ENCODE data around the gene CHST12.

The CHST12 gene

DNA sequence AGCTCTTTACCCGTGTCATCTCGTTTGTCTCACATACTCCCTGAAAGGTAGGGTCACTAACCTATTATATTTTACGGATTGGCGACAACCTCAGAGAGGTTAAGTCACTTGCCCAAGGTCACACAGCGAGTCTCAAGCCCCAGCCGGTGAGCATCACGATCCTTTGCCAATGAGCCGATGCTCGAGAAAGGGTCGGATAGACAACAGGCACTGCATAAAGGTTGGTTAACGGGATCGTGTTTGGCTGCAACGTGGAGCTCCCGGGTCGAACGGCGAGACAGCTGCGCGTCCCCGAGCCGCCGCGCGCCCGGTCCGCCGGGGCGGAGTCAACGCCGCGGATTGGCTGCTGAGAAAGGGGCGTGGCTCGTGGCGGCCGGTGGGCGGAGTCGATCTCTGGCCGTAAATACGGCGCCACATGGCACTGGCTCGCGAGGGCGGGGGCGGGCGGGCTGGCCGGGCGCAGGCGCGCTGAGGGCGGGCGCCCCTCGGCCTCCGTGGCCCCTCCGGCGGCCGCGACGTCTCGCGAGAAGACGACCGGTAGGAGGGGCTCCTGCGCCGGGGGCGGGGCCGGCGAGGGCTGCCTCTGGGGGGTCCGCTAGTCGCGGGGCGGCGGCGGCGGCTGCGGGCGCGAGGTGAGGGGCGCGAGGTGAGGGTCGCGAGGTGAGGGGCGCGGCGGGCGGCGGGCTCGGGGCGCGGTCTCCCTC is at the start of gene CHST12:
Gene CHST12, plus strand, starts transcription at position 598 of the 704 bp plus-strand sequence. CDS start 29,029 bp downstream, outside the sequence.
- Histone ChIP-seq H3K27me3 (ENCODE audit: control insufficient read depth in 1 of 2, insufficient read depth in 2 of 2, low read length in 2 of 2) (no peaks in the 10 kb centered on the region), H3K4me3 (ENCODE audit: low read depth in 1 of 2, low read length in 2 of 2) (peak within 1 kb of the TSS; percentile 80 to 85), H3K27ac (ENCODE audit: low read depth, low read length) (no peak within 1 kb of the TSS), H3K4me1 (ENCODE audit: control insufficient read depth in 1 of 2, insufficient read depth in 2 of 2, low read length in 2 of 2) (peaks cover 17 to 38% of the 10 kb centered on the region in 2 donors), H3K36me3 (ENCODE audit: control insufficient read depth in 1 of 2, insufficient read depth in 2 of 2, low read length in 2 of 2) (no peaks in the 10 kb centered on the region), H3K9ac (ENCODE audit: low read depth in 1 of 2, low read length in 2 of 2) (peak within 1 kb of the TSS; percentile 62 to 72), H3K9me3 (ENCODE audit: control insufficient read depth in 1 of 2, low read length in 2 of 2) (no peaks in the 10 kb centered on the region)

- H3K9ac ChIP-seq (ENCODE audit: low read depth in 1 of 2, low read length in 2 of 2): peak overlapping the region; percentile 87 to 91
- H3K4me3 ChIP-seq (ENCODE audit: low read depth in 1 of 2, low read length in 2 of 2): peak overlapping the region; percentile 92 to 96
- no peaks in the 10 kb centered on the region for H3K9me3 ChIP-seq (ENCODE audit: control insufficient read depth in 1 of 2, low read length in 2 of 2)
- H3K36me3 ChIP-seq (ENCODE audit: control insufficient read depth in 1 of 2, insufficient read depth in 2 of 2, low read length in 2 of 2): peaks cover 0 to 9% of the 10 kb centered on the region in 2 donors
- no peaks in the 10 kb centered on the region for H3K27me3 ChIP-seq (ENCODE audit: control insufficient read depth in 1 of 2, insufficient read depth in 2 of 2, low read length in 2 of 2)
- peaks cover 19 to 24% of the 10 kb centered on the region in 2 donors for H3K4me1 ChIP-seq (ENCODE audit: control insufficient read depth in 1 of 2, insufficient read depth in 2 of 2, low read length in 2 of 2)
- H3K27ac ChIP-seq (ENCODE audit: low read depth, low read length): peak overlapping the region; percentile 99
Measured at GRCh38 chr7:2353936-2354185, 49.5 kb upstream of the CHST12 start.

GRCh38 chr7:2354186-2354938 is 49.0 kb upstream of the CHST12 start, which contains the start of gene EIF3B:
Gene EIF3B, plus strand, starts transcription at chr7:2354827. Its CDS starts 95 bp downstream, at chr7:2354922.
- Histone ChIP-seq H3K27ac (ENCODE audit: low read depth, low read length) (peak within 1 kb of the TSS; percentile 99), H3K36me3 (ENCODE audit: control insufficient read depth in 1 of 2, insufficient read depth in 2 of 2, low read length in 2 of 2) (peaks cover 2 to 14% of the 10 kb centered on the region in 2 donors), H3K4me3 (ENCODE audit: low read depth in 1 of 2, low read length in 2 of 2) (peak within 1 kb of the TSS; percentile 92 to 96), H3K9me3 (ENCODE audit: control insufficient read depth in 1 of 2, low read length in 2 of 2) (no peaks in the 10 kb centered on the region), H3K4me1 (ENCODE audit: control insufficient read depth in 1 of 2, insufficient read depth in 2 of 2, low read length in 2 of 2) (peaks cover 19 to 28% of the 10 kb centered on the region in 2 donors), H3K27me3 (ENCODE audit: control insufficient read depth in 1 of 2, insufficient read depth in 2 of 2, low read length in 2 of 2) (no peaks in the 10 kb centered on the region), H3K9ac (ENCODE audit: low read depth in 1 of 2, low read length in 2 of 2) (peak within 1 kb of the TSS; percentile 87 to 91)

DNA sequence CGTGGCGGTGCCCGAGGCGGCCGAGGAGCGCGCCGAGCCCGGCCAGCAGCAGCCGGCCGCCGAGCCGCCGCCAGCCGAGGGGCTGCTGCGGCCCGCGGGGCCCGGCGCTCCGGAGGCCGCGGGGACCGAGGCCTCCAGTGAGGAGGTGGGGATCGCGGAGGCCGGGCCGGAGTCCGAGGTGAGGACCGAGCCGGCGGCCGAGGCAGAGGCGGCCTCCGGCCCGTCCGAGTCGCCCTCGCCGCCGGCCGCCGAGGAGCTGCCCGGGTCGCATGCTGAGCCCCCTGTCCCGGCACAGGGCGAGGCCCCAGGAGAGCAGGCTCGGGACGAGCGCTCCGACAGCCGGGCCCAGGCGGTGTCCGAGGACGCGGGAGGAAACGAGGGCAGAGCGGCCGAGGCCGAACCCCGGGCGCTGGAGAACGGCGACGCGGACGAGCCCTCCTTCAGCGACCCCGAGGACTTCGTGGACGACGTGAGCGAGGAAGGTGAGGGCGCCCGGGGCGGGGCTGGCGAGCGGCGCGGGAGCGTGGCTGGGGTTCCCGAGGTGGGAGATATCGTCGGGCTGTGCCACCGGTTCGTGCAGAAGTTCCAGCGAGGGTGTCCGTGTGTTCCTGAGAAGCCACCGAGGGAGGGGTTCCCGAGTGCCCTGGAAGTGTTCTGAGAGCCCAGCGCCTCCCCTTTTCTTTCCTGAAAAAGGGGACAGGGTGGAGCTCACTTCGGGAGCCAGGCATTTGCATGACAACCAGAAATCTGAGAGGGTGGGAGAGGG is 48.3 kb upstream of the CHST12 start:
- peak overlapping the region; percentile 92 to 96 for H3K4me3 ChIP-seq (ENCODE audit: low read depth in 1 of 2, low read length in 2 of 2)
- peak overlapping the region; percentile 78 to 85 for H3K9ac ChIP-seq (ENCODE audit: low read depth in 1 of 2, low read length in 2 of 2)
- H3K4me1 ChIP-seq (ENCODE audit: control insufficient read depth in 1 of 2, insufficient read depth in 2 of 2, low read length in 2 of 2): peaks cover 19 to 28% of the 10 kb centered on the region in 2 donors
- H3K9me3 ChIP-seq (ENCODE audit: control insufficient read depth in 1 of 2, low read length in 2 of 2): no peaks in the 10 kb centered on the region
- no peaks in the 10 kb centered on the region for H3K27me3 ChIP-seq (ENCODE audit: control insufficient read depth in 1 of 2, insufficient read depth in 2 of 2, low read length in 2 of 2)
- peaks cover 8 to 19% of the 10 kb centered on the region in 2 donors for H3K36me3 ChIP-seq (ENCODE audit: control insufficient read depth in 1 of 2, insufficient read depth in 2 of 2, low read length in 2 of 2)
- no peak overlapping the region for H3K27ac ChIP-seq (ENCODE audit: low read depth, low read length)

DNA sequence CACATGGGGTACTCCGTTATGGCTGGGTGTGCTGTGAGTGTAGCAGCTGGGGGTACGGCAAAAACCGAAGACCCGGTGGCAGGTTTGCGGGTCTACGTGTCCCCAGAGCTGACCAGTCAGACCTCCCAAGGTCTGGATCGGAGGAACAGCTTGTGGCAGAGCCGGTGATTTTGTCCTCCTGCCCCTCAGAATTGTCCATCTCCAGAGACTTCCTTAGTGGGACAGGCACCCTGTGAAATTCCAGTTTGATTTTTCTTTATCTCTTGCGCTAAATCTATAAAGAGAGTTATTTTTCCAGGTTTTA is 47.8 kb upstream of the CHST12 start:
- Histone ChIP-seq H3K27me3 (ENCODE audit: control insufficient read depth in 1 of 2, insufficient read depth in 2 of 2, low read length in 2 of 2) (no peaks in the 10 kb centered on the region), H3K36me3 (ENCODE audit: control insufficient read depth in 1 of 2, insufficient read depth in 2 of 2, low read length in 2 of 2) (peaks cover 8 to 21% of the 10 kb centered on the region in 2 donors), H3K27ac (ENCODE audit: low read depth, low read length) (no peak overlapping the region), H3K9ac (ENCODE audit: low read depth in 1 of 2, low read length in 2 of 2) (peak overlapping the region; percentile 78 to 85), H3K9me3 (ENCODE audit: control insufficient read depth in 1 of 2, low read length in 2 of 2) (no peaks in the 10 kb centered on the region), H3K4me1 (ENCODE audit: control insufficient read depth in 1 of 2, insufficient read depth in 2 of 2, low read length in 2 of 2) (peaks cover 19 to 28% of the 10 kb centered on the region in 2 donors), H3K4me3 (ENCODE audit: low read depth in 1 of 2, low read length in 2 of 2) (peak overlapping the region; percentile 92 to 96)

DNA sequence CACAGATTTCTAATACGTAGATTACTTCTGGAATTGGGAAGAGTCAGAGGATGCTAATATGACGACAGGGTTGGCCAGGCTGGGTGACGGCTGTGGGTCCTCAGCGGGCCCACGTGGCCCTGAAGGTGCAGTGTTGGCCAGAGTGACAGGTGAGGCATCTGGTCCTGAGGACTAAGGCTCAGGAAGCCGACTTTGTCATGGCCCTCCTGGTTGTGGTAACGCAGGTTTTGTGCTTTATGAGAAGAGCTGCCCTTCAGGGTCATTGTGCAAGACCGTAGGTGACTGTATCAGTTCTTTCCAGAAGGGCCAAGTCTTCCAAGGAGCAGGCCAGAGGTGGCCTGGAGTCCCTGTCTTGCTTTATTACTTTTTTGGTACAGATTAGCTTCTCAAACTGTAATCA is 46.2 kb upstream of the CHST12 start:
- no peak overlapping the region for H3K27ac ChIP-seq (ENCODE audit: low read depth, low read length)
- H3K36me3 ChIP-seq (ENCODE audit: control insufficient read depth in 1 of 2, insufficient read depth in 2 of 2, low read length in 2 of 2): peaks cover 11 to 30% of the 10 kb centered on the region in 2 donors
- H3K9me3 ChIP-seq (ENCODE audit: control insufficient read depth in 1 of 2, low read length in 2 of 2): no peaks in the 10 kb centered on the region
- H3K4me3 ChIP-seq (ENCODE audit: low read depth in 1 of 2, low read length in 2 of 2): no peak overlapping the region
- H3K27me3 ChIP-seq (ENCODE audit: control insufficient read depth in 1 of 2, insufficient read depth in 2 of 2, low read length in 2 of 2): no peaks in the 10 kb centered on the region
- peaks cover 19 to 28% of the 10 kb centered on the region in 2 donors for H3K4me1 ChIP-seq (ENCODE audit: control insufficient read depth in 1 of 2, insufficient read depth in 2 of 2, low read length in 2 of 2)
- H3K9ac ChIP-seq (ENCODE audit: low read depth in 1 of 2, low read length in 2 of 2): no peak overlapping the region

DNA sequence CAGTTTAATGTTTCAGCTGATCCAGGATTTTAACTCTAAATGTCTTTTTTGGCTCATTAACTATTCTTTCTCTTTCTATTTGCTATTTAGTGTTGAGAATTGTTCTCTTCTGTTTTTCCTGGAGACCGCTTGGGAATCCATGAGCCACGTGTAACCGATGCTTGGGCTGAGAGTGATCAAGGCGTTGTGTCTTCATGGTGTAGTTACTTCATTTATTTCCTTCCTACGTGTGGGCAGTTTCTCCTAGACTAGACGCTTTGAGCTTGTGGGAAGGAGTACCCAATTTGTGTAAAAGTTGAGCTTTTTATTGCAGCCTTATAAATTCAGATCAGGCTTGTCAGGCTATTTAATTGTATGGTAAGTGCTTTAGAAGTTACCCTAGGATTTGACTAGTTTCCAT is 45.8 kb upstream of the CHST12 start:
- no peaks in the 10 kb centered on the region for H3K9me3 ChIP-seq (ENCODE audit: control insufficient read depth in 1 of 2, low read length in 2 of 2)
- peaks cover 19 to 28% of the 10 kb centered on the region in 2 donors for H3K4me1 ChIP-seq (ENCODE audit: control insufficient read depth in 1 of 2, insufficient read depth in 2 of 2, low read length in 2 of 2)
- H3K27ac ChIP-seq (ENCODE audit: low read depth, low read length): no peak overlapping the region
- peaks cover 15 to 34% of the 10 kb centered on the region in 2 donors for H3K36me3 ChIP-seq (ENCODE audit: control insufficient read depth in 1 of 2, insufficient read depth in 2 of 2, low read length in 2 of 2)
- no peak overlapping the region for H3K9ac ChIP-seq (ENCODE audit: low read depth in 1 of 2, low read length in 2 of 2)
- no peaks in the 10 kb centered on the region for H3K27me3 ChIP-seq (ENCODE audit: control insufficient read depth in 1 of 2, insufficient read depth in 2 of 2, low read length in 2 of 2)
- H3K4me3 ChIP-seq (ENCODE audit: low read depth in 1 of 2, low read length in 2 of 2): no peak overlapping the region

- Histone ChIP-seq H3K27me3 (ENCODE audit: control insufficient read depth in 1 of 2, insufficient read depth in 2 of 2, low read length in 2 of 2) (no peaks in the 10 kb centered on the region), H3K27ac (ENCODE audit: low read depth, low read length) (no peak overlapping the region), H3K4me1 (ENCODE audit: control insufficient read depth in 1 of 2, insufficient read depth in 2 of 2, low read length in 2 of 2) (peaks cover 19 to 23% of the 10 kb centered on the region in 2 donors), H3K36me3 (ENCODE audit: control insufficient read depth in 1 of 2, insufficient read depth in 2 of 2, low read length in 2 of 2) (peaks cover 22 to 48% of the 10 kb centered on the region in 2 donors), H3K9ac (ENCODE audit: low read depth in 1 of 2, low read length in 2 of 2) (no peak overlapping the region), H3K4me3 (ENCODE audit: low read depth in 1 of 2, low read length in 2 of 2) (no peak overlapping the region), H3K9me3 (ENCODE audit: control insufficient read depth in 1 of 2, low read length in 2 of 2) (no peaks in the 10 kb centered on the region)
Measured at GRCh38 chr7:2358968-2359527, 44.4 kb upstream of the CHST12 start.

- H3K4me1 ChIP-seq (ENCODE audit: control insufficient read depth in 1 of 2, insufficient read depth in 2 of 2, low read length in 2 of 2): peaks cover 19 to 23% of the 10 kb centered on the region in 2 donors
- H3K27me3 ChIP-seq (ENCODE audit: control insufficient read depth in 1 of 2, insufficient read depth in 2 of 2, low read length in 2 of 2): no peaks in the 10 kb centered on the region
- H3K4me3 ChIP-seq (ENCODE audit: low read depth in 1 of 2, low read length in 2 of 2): no peak overlapping the region
- H3K27ac ChIP-seq (ENCODE audit: low read depth, low read length): no peak overlapping the region
- H3K9ac ChIP-seq (ENCODE audit: low read depth in 1 of 2, low read length in 2 of 2): no peak overlapping the region
- no peaks in the 10 kb centered on the region for H3K9me3 ChIP-seq (ENCODE audit: control insufficient read depth in 1 of 2, low read length in 2 of 2)
- H3K36me3 ChIP-seq (ENCODE audit: control insufficient read depth in 1 of 2, insufficient read depth in 2 of 2, low read length in 2 of 2): peaks cover 27 to 53% of the 10 kb centered on the region in 2 donors
Measured at GRCh38 chr7:2359610-2360009, 43.8 kb upstream of the CHST12 start.

Data from duodenal mucosa (tissue), 2 donors.